Astrocyte (in vitro differentiated cells and primary cell): ENCODE measurements around the gene UVSSA. TPM values are rescaled to one million over a fixed set of nuclear protein-coding genes. Genes with fewer than 3 reads are reported as not detected.

Experiments
- DNase-seq: peaks from one replicate; pipeline ENCODE4 v3.0.0-alpha.2; 2010; ENCODE audit warnings: low read depth
- FAIRE-seq: peaks from 2 replicates; lab custom pipeline; 2011; peaks lifted over from hg19 to GRCh38; lab: Jason Lieb, UNC
- H2AFZ ChIP-seq: 2 replicates; pipeline ENCODE4 v1.6.0; 2012; ENCODE audit warnings: low read depth, low read length, inconsistent platforms
- H3K27ac ChIP-seq: 2 replicates; pipeline ENCODE4 v1.5.1; 2011; ENCODE audit warnings: low read depth, low read length, inconsistent platforms
- H3K27me3 ChIP-seq: 2 replicates; pipeline ENCODE4 v1.6.0; 2011; ENCODE audit warnings: low read length, inconsistent platforms; ENCODE audit not compliant: insufficient read depth
- H3K36me3 ChIP-seq: 2 replicates; pipeline ENCODE4 v1.5.1; 2011; ENCODE audit warnings: low read length, inconsistent platforms; ENCODE audit not compliant: insufficient read depth
- H3K4me1 ChIP-seq: 2 replicates; pipeline ENCODE4 v1.5.1; 2011; ENCODE audit warnings: low read length, inconsistent platforms; ENCODE audit not compliant: insufficient read depth
- H3K4me2 ChIP-seq: 2 replicates; pipeline ENCODE4 v1.6.0; 2012; ENCODE audit warnings: low read length, inconsistent platforms
- H3K4me3 ChIP-seq: 2 replicates; pipeline ENCODE4 v1.5.1; 2011; ENCODE audit warnings: low read depth, mild to moderate bottlenecking, low read length, inconsistent platforms; ENCODE audit not compliant: insufficient read depth
- H3K79me2 ChIP-seq: 2 replicates; pipeline ENCODE4 v1.6.0; 2012; ENCODE audit warnings: mild to moderate bottlenecking, low read length, inconsistent platforms; ENCODE audit not compliant: insufficient read depth
- H3K9ac ChIP-seq: 2 replicates; pipeline ENCODE4 v1.6.0; 2012; ENCODE audit warnings: mild to moderate bottlenecking, low read length, inconsistent platforms
- H3K9me3 ChIP-seq: 2 replicates; pipeline ENCODE4 v1.5.1; 2012; ENCODE audit warnings: low read depth, mild to moderate bottlenecking, low read length, inconsistent platforms; ENCODE audit not compliant: insufficient read depth
- H4K20me1 ChIP-seq: 2 replicates; pipeline ENCODE4 v1.6.0; 2012; ENCODE audit warnings: low read length, inconsistent platforms; ENCODE audit not compliant: insufficient read depth
- H3K27ac Mint-ChIP-seq: one replicate; pipeline ENCODE4 v1.8.0; 2021; ENCODE audit warnings: mild to moderate bottlenecking, mixed read lengths; ENCODE audit not compliant: unreplicated experiment
- H3K27me3 Mint-ChIP-seq: one replicate; pipeline ENCODE4 v1.8.0; 2021; ENCODE audit warnings: low read depth, mixed read lengths; ENCODE audit not compliant: unreplicated experiment
- H3K36me3 Mint-ChIP-seq: one replicate; pipeline ENCODE4 v1.8.0; 2021; ENCODE audit warnings: low read depth, mixed read lengths; ENCODE audit not compliant: unreplicated experiment
- H3K4me1 Mint-ChIP-seq: one replicate; pipeline ENCODE4 v1.8.0; 2021; ENCODE audit warnings: low read depth, mixed read lengths; ENCODE audit not compliant: unreplicated experiment
- H3K4me3 Mint-ChIP-seq: one replicate; pipeline ENCODE4 v1.8.0; 2021; ENCODE audit warnings: mild to moderate bottlenecking, moderate library complexity, mixed read lengths; ENCODE audit not compliant: unreplicated experiment
- H3K9me3 Mint-ChIP-seq: one replicate; pipeline ENCODE4 v1.8.0; 2021; ENCODE audit warnings: mild to moderate bottlenecking, mixed read lengths; ENCODE audit not compliant: unreplicated experiment
- EZH2 ChIP-seq: IDR thresholded peaks from 2 replicates; pipeline ENCODE4 v1.6.1; 2012; ENCODE audit warnings: mild to moderate bottlenecking, low read length, inconsistent platforms; ENCODE audit not compliant: insufficient read depth
- total RNA-seq: library from RNA; stranded (reverse); gene quantifications from 2 replicates; pipeline ENCODE4 v1.2.1, GENCODE V29; 2021
- TF ChIP-seq, protein P1 (sequence below): IDR thresholded peaks from 2 replicates; pipeline ENCODE4 v1.5.1; 2011; ENCODE audit warnings: low read depth, mild to moderate bottlenecking, inconsistent platforms, low read length, moderate library complexity; ENCODE audit not compliant: insufficient read depth

UVSSA gene
- total RNA-seq, 1 donor from 2014 or later = 14.8 TPM

GRCh38 chr4:1318488-1319213 is 28.4 kb upstream of the UVSSA start:
- Mint-ChIP-seq H3K4me1 (no peaks in the 10 kb centered on the region), H3K27me3 (no peaks in the 10 kb centered on the region), H3K4me3 (peak overlapping the region; percentile 54), H3K36me3 (peaks cover 14% of the 10 kb centered on the region), H3K27ac (no peak overlapping the region), H3K9me3 (no peaks in the 10 kb centered on the region)
- Histone ChIP-seq H4K20me1 (peaks cover 22% of the 10 kb centered on the region), H3K27me3 (no peaks in the 10 kb centered on the region), H3K4me1 (peaks cover 7% of the 10 kb centered on the region), H3K79me2 (peaks cover 14% of the 10 kb centered on the region), H3K9me3 (peaks cover 4% of the 10 kb centered on the region), H3K9ac (no peak overlapping the region), H3K4me3 (no peak overlapping the region), H3K27ac (no peak overlapping the region), H3K4me2 (no peak overlapping the region), H2AFZ (no peak overlapping the region), H3K36me3 (peaks cover 6% of the 10 kb centered on the region)
- DNase-seq = no peak
- TF ChIP-seq, protein P1, sequence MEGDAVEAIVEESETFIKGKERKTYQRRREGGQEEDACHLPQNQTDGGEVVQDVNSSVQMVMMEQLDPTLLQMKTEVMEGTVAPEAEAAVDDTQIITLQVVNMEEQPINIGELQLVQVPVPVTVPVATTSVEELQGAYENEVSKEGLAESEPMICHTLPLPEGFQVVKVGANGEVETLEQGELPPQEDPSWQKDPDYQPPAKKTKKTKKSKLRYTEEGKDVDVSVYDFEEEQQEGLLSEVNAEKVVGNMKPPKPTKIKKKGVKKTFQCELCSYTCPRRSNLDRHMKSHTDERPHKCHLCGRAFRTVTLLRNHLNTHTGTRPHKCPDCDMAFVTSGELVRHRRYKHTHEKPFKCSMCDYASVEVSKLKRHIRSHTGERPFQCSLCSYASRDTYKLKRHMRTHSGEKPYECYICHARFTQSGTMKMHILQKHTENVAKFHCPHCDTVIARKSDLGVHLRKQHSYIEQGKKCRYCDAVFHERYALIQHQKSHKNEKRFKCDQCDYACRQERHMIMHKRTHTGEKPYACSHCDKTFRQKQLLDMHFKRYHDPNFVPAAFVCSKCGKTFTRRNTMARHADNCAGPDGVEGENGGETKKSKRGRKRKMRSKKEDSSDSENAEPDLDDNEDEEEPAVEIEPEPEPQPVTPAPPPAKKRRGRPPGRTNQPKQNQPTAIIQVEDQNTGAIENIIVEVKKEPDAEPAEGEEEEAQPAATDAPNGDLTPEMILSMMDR = peak; percentile 11
- TF ChIP-seq EZH2 = no peak
- no peak for FAIRE-seq

- DNase-seq (no peak), FAIRE-seq (no peak)
- H3K27ac Mint-ChIP-seq = no peak overlapping the region
- H3K36me3 ChIP-seq = no peaks in the 10 kb centered on the region
- no peak overlapping the region for H2AFZ ChIP-seq
- H3K79me2 ChIP-seq = peaks cover 16% of the 10 kb centered on the region
- no peak overlapping the region for H3K4me3 ChIP-seq
- no peaks in the 10 kb centered on the region for H3K27me3 Mint-ChIP-seq
- H3K4me1 ChIP-seq = peaks cover 17% of the 10 kb centered on the region
- peaks cover 14% of the 10 kb centered on the region for H3K36me3 Mint-ChIP-seq
- H3K4me1 Mint-ChIP-seq = no peaks in the 10 kb centered on the region
- no peaks in the 10 kb centered on the region for H3K27me3 ChIP-seq
- H3K4me2 ChIP-seq = no peak overlapping the region
- H3K9me3 ChIP-seq = peaks cover 12% of the 10 kb centered on the region
- no peak overlapping the region for H3K9ac ChIP-seq
- TF ChIP-seq EZH2 = no peak
- TF ChIP-seq, protein P1 = no peak
- H4K20me1 ChIP-seq = peaks cover 42% of the 10 kb centered on the region
- no peak overlapping the region for H3K4me3 Mint-ChIP-seq
- H3K27ac ChIP-seq = no peak overlapping the region
- H3K9me3 Mint-ChIP-seq = no peaks in the 10 kb centered on the region
Observed at GRCh38 chr4:1321486-1321885, 25.5 kb upstream of the UVSSA start.
